Natural killer cell treated with Interleukin-12 subunit alpha and Interleukin-12 subunit beta and Interleukin-15 and Interleukin-18, amount 100 ng/mL, for 72 hours (primary cell): ENCODE results near the gene RPL29. TPM values are rescaled to one million over a fixed set of nuclear protein-coding genes. Genes with fewer than 3 reads are reported as not detected.
"Not testable (repeated sequence)": the region's sequence is repeated elsewhere in the genome, so short reads cannot be mapped to it uniquely, and the experiment has no call there.

ENCODE experiments used
- ATAC-seq, 2 donors: fragments of 150-1000 bp; cut with Tn5 transposase in 1 of 2; sonication (Bioruptor Pico), chemical (Tn5 transposase) in 1 of 2; 2 replicates each; pipeline ENCODE4 v1.10.0; 2021
- DNase-seq: peaks from one replicate; pipeline ENCODE4 v3.0.0; 2022; ENCODE audit warnings: low spot score
- H3K27ac Mint-ChIP-seq, 2 donors: 1 replicate in 1 of 2; 2 replicates in 1 of 2; pipeline ENCODE4 v1.8.0; 2022; ENCODE audit warnings: mixed read lengths in 2 of 2, mild to moderate bottlenecking in 1 of 2, moderate library complexity in 1 of 2
- H3K27me3 Mint-ChIP-seq, 2 donors: 1 replicate in 1 of 2; 2 replicates in 1 of 2; pipeline ENCODE4 v1.8.0; 2022; ENCODE audit warnings: mixed read lengths in 2 of 2
- H3K36me3 Mint-ChIP-seq: one replicate; pipeline ENCODE4 v1.8.0; 2022; ENCODE audit warnings: mixed read lengths
- H3K4me1 Mint-ChIP-seq, 2 donors: 1 replicate in 1 of 2; 2 replicates in 1 of 2; pipeline ENCODE4 v1.8.0; 2022; ENCODE audit warnings: low read depth in 2 of 2, mixed read lengths in 2 of 2, mild to moderate bottlenecking in 1 of 2
- H3K4me3 Mint-ChIP-seq: one replicate; pipeline ENCODE4 v1.8.0; 2022; ENCODE audit warnings: mixed read lengths
- H3K9me3 Mint-ChIP-seq: 2 replicates; pipeline ENCODE4 v1.8.0; 2022; ENCODE audit warnings: mixed read lengths
- total RNA-seq, 2 donors: library from RNA; stranded (reverse); gene quantifications; one replicate each; pipeline ENCODE4 v1.2.3, GENCODE V29; 2022

The RPL29 gene
- total RNA-seq, 2 donors from 2014 or later, result 598 to 910 TPM

GRCh38 chr3:51992017-51992682 lies 3.5 kb downstream of the RPL29 start:
- no peak for ATAC-seq
- Mint-ChIP-seq H3K4me1 (peaks cover 31 to 38% of the 10 kb centered on the region in 2 donors), H3K36me3 (peaks cover 18% of the 10 kb centered on the region), H3K4me3 (no peak overlapping the region), H3K9me3 (no peaks in the 10 kb centered on the region), H3K27me3 (no peaks in the 10 kb centered on the region), H3K27ac (no peak overlapping the region)
- no peak for DNase-seq

GRCh38 chr3:51990501-51990971 lies 5.2 kb downstream of the RPL29 start:
- H3K4me1 Mint-ChIP-seq, result peaks cover 20 to 28% of the 10 kb centered on the region in 2 donors
- DNase-seq, H3K27ac Mint-ChIP-seq, H3K27me3 Mint-ChIP-seq, H3K4me3 Mint-ChIP-seq, ATAC-seq, H3K9me3 Mint-ChIP-seq: not testable (repeated sequence)
- peaks cover 14% of the 10 kb centered on the region for H3K36me3 Mint-ChIP-seq

GRCh38 chr3:51988286-51989146 lies 7.2 kb downstream of the RPL29 start:
- no peak for ATAC-seq
- no peak overlapping the region for H3K4me3 Mint-ChIP-seq

GRCh38 chr3:51987568-51987967 lies 8.1 kb downstream of the RPL29 start:
- no peak overlapping the region for H3K27ac Mint-ChIP-seq

More at GRCh38 chr3:51988286-51989146, 7.2 kb downstream of the RPL29 start:
- DNase-seq, result no peak
- H3K27me3 Mint-ChIP-seq, result no peaks in the 10 kb centered on the region
- H3K9me3 Mint-ChIP-seq, result no peaks in the 10 kb centered on the region
- peaks cover 10 to 18% of the 10 kb centered on the region in 2 donors for H3K4me1 Mint-ChIP-seq
- no peaks in the 10 kb centered on the region for H3K36me3 Mint-ChIP-seq
- peak overlapping the region; percentile 13 to 36 for H3K27ac Mint-ChIP-seq

GRCh38 chr3:51986010-51986947 lies 9.4 kb downstream of the RPL29 start:
- Mint-ChIP-seq H3K4me1 (peaks cover 23 to 26% of the 10 kb centered on the region in 2 donors), H3K27ac (peak overlapping the region in 1 of 2 donors; percentile 37), H3K27me3 (no peaks in the 10 kb centered on the region), H3K4me3 (no peak overlapping the region), H3K9me3 (no peaks in the 10 kb centered on the region), H3K36me3 (no peaks in the 10 kb centered on the region)
- no peak for DNase-seq
- no peak for ATAC-seq

More at GRCh38 chr3:51987568-51987967, 8.1 kb downstream of the RPL29 start:
- ATAC-seq (no peak), DNase-seq (no peak)
- Mint-ChIP-seq H3K4me1 (peaks cover 18 to 22% of the 10 kb centered on the region in 2 donors), H3K4me3 (no peak overlapping the region), H3K36me3 (no peaks in the 10 kb centered on the region), H3K27me3 (no peaks in the 10 kb centered on the region), H3K9me3 (no peaks in the 10 kb centered on the region)

- H3K27ac Mint-ChIP-seq, result peak overlapping the region; percentile 33 to 97
- H3K4me3 Mint-ChIP-seq, result no peak overlapping the region
- DNase-seq (no peak), ATAC-seq (no peak)
- H3K36me3 Mint-ChIP-seq, result no peaks in the 10 kb centered on the region
- no peaks in the 10 kb centered on the region for H3K27me3 Mint-ChIP-seq
- H3K9me3 Mint-ChIP-seq, result no peaks in the 10 kb centered on the region
- peaks cover 28 to 31% of the 10 kb centered on the region in 2 donors for H3K4me1 Mint-ChIP-seq
Measured at GRCh38 chr3:51985063-51985462, 10.6 kb downstream of the RPL29 start.

- Mint-ChIP-seq H3K4me1 (peaks cover 27 to 31% of the 10 kb centered on the region in 2 donors), H3K36me3 (no peaks in the 10 kb centered on the region), H3K4me3 (no peak overlapping the region), H3K27ac (peak overlapping the region; percentile 97), H3K9me3 (no peaks in the 10 kb centered on the region), H3K27me3 (no peaks in the 10 kb centered on the region)
- DNase-seq (no peak), ATAC-seq (no peak)
Measured at GRCh38 chr3:51984269-51984647, 11.4 kb downstream of the RPL29 start.

GRCh38 chr3:51983578-51984268 lies 12.0 kb downstream of the RPL29 start:
- Mint-ChIP-seq H3K4me3 (peak overlapping the region; percentile 99), H3K27me3 (no peaks in the 10 kb centered on the region), H3K27ac (peak overlapping the region; percentile 97), H3K9me3 (no peaks in the 10 kb centered on the region), H3K36me3 (no peaks in the 10 kb centered on the region), H3K4me1 (peaks cover 22 to 25% of the 10 kb centered on the region in 2 donors)
- DNase-seq (no peak), ATAC-seq (no peak)

- Mint-ChIP-seq H3K9me3 (no peaks in the 10 kb centered on the region), H3K4me1 (peaks cover 19 to 23% of the 10 kb centered on the region in 2 donors), H3K4me3 (peak within 1 kb of the TSS; percentile 99), H3K36me3 (no peaks in the 10 kb centered on the region), H3K27me3 (no peaks in the 10 kb centered on the region), H3K27ac (peak within 1 kb of the TSS; percentile 97)
- peak; percentile 90 for DNase-seq
- peak; percentile 93 to 94 for ATAC-seq
Measured at GRCh38 chr3:51982838-51983577, 12.7 kb downstream of the RPL29 start, which contains the start of gene ACY1. TSS of gene ACY1 (plus strand) at chr3:51983535. CDS start at chr3:51984065, 530 bp downstream.

GRCh38 chr3:51982352-51982837 lies 13.3 kb downstream of the RPL29 start:
- Mint-ChIP-seq H3K36me3 (no peaks in the 10 kb centered on the region), H3K4me1 (peaks cover 20 to 23% of the 10 kb centered on the region in 2 donors), H3K27me3 (no peaks in the 10 kb centered on the region), H3K27ac (peak overlapping the region; percentile 97), H3K9me3 (no peaks in the 10 kb centered on the region), H3K4me3 (peak overlapping the region; percentile 99)
- peak; percentile 33 to 48 for ATAC-seq
- no peak for DNase-seq

- DNase-seq, result no peak
- H3K36me3 Mint-ChIP-seq, result no peaks in the 10 kb centered on the region
- H3K4me3 Mint-ChIP-seq, result no peak overlapping the region
- H3K27me3 Mint-ChIP-seq, result no peaks in the 10 kb centered on the region
- no peak for ATAC-seq
- H3K27ac Mint-ChIP-seq, result no peak overlapping the region
- H3K9me3 Mint-ChIP-seq, result no peaks in the 10 kb centered on the region
- peaks cover 33 to 37% of the 10 kb centered on the region in 2 donors for H3K4me1 Mint-ChIP-seq
Measured at GRCh38 chr3:51980253-51980652, 15.4 kb downstream of the RPL29 start.

- Mint-ChIP-seq H3K27me3 (no peaks in the 10 kb centered on the region), H3K27ac (no peak overlapping the region), H3K4me3 (no peak overlapping the region), H3K9me3 (no peaks in the 10 kb centered on the region), H3K4me1 (peaks cover 42 to 43% of the 10 kb centered on the region in 2 donors), H3K36me3 (no peaks in the 10 kb centered on the region)
- DNase-seq (no peak), ATAC-seq (no peak)
Measured at GRCh38 chr3:51978143-51978502, 17.6 kb downstream of the RPL29 start.
